HG02678 (cell line): ENCODE results near the gene MMRN1.

Source experiments
- ATAC-seq: cut with Tn5 transposase; IDR thresholded peaks from one replicate; pipeline ENCODE4 v1.9.1; 2021; ENCODE audit warnings: mild to moderate bottlenecking, moderate library complexity; ENCODE audit not compliant: unreplicated experiment

Gene MMRN1

GRCh38 chr4:89995814-89996213, 101.2 kb downstream of the MMRN1 start:
- no peak for ATAC-seq

DNA sequence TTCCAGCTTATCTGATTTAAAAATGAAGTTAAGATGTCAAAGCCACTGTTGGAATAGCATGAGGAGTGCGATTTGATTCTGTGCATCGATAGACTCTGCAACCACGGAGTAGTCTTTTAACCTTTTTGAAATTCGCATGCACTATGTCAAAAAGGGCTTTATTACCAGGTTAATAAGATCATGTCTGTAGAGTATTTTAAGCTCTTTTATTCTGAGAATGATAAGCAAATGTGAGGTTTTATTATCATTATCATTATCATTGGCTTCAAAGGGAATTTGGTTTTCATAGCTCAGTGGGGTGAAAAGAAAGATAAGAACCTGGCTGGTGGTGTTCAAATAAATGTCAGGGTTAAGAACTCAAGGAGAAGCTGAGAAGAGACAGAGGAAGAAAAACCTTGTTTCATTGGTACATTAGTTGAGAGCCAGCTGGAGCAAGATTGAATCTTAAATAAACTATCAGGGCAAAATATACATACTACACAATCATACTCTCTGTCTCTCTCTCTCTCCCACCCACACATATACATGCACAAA, 102.6 kb downstream of the MMRN1 start:
- no peak for ATAC-seq

- no peak for ATAC-seq
Observed at GRCh38 chr4:89998469-89999011, 103.9 kb downstream of the MMRN1 start.

- ATAC-seq = no peak
Observed at GRCh38 chr4:90001023-90001422, 106.4 kb downstream of the MMRN1 start.

- ATAC-seq = no peak
Observed at GRCh38 chr4:90002441-90003062, 107.9 kb downstream of the MMRN1 start.
